GM12872 (cell line): Measurements from ENCODE around the gene OSCP1.

ENCODE experiments used
- CTCF ChIP-seq: IDR thresholded peaks from 3 replicates; pipeline ENCODE4 v1.5.1; 2011; ENCODE audit warnings: low read depth, mild to moderate bottlenecking, low read length, moderate library complexity; ENCODE audit not compliant: insufficient read depth

OSCP1 gene

GRCh38 chr1:36476945-36477344, 26.7 kb upstream of the OSCP1 start:
- TF ChIP-seq CTCF = no peak

GRCh38 chr1:36475910-36476604, 25.8 kb upstream of the OSCP1 start:
- TF ChIP-seq CTCF = 0 out of 3 replicates have a peak, but pooled peaks have one; percentile 4

GRCh38 chr1:36475341-36475740, 25.1 kb upstream of the OSCP1 start:
- no peak for TF ChIP-seq CTCF

- TF ChIP-seq CTCF = no peak
These were observed 22.4 kb upstream of the OSCP1 start for GRCh38 chr1:36472656-36473055.

GRCh38 chr1:36471830-36472641, 21.8 kb upstream of the OSCP1 start:
- no peak for TF ChIP-seq CTCF

- no peak for TF ChIP-seq CTCF
These were observed 18.9 kb upstream of the OSCP1 start for GRCh38 chr1:36469163-36469562.

GRCh38 chr1:36467700-36468455, 17.6 kb upstream of the OSCP1 start:
- no peak for TF ChIP-seq CTCF
